ENCODE measurements around the gene STX1A.

The STX1A gene

GRCh38 chr7:73706126-73707044 is 13.1 kb downstream of the STX1A start:
- no peak for DNase-seq

- no peak for DNase-seq
Observed at GRCh38 chr7:73705551-73705920, 13.9 kb downstream of the STX1A start.

- DNase-seq: no peak
Observed at GRCh38 chr7:73704640-73705550, 14.6 kb downstream of the STX1A start.

- peak; percentile 31 to 41 for DNase-seq
Observed at GRCh38 chr7:73703757-73704639, 15.5 kb downstream of the STX1A start.

- no peak for DNase-seq
Observed at GRCh38 chr7:73703225-73703624, 16.2 kb downstream of the STX1A start.

- DNase-seq: no peak
Observed at GRCh38 chr7:73702665-73703064, 16.8 kb downstream of the STX1A start.

GRCh38 chr7:73702226-73702625 is 17.2 kb downstream of the STX1A start:
- DNase-seq: no peak

GRCh38 chr7:73701357-73701995 is 18.0 kb downstream of the STX1A start:
- peak; percentile 34 to 35 for DNase-seq

- DNase-seq: no peak
Observed at GRCh38 chr7:73700581-73701134, 18.8 kb downstream of the STX1A start.

GRCh38 chr7:73700069-73700423 is 19.4 kb downstream of the STX1A start:
- DNase-seq: no peak

- DNase-seq: no peak
Observed at GRCh38 chr7:73699370-73700068, 19.9 kb downstream of the STX1A start.

- DNase-seq: no peak
Observed at GRCh38 chr7:73698410-73698809, 21.1 kb downstream of the STX1A start.

GRCh38 chr7:73696372-73696771 is 23.1 kb downstream of the STX1A start:
- no peak for DNase-seq

GRCh38 chr7:73690646-73691045 is 28.8 kb downstream of the STX1A start:
- DNase-seq: no peak

- DNase-seq: no peak
Observed at GRCh38 chr7:73688288-73688687, 31.2 kb downstream of the STX1A start.

GRCh38 chr7:73685311-73685710 is 34.2 kb downstream of the STX1A start:
- DNase-seq: no peak

GRCh38 chr7:73683788-73684693 is 35.4 kb downstream of the STX1A start:
- no peak for DNase-seq

GRCh38 chr7:73683056-73683787 is 36.2 kb downstream of the STX1A start, which contains the start of the genes BUD23 and DNAJC30:
Gene BUD23, plus strand, starts transcription at chr7:73683597. Its CDS starts 29 bp downstream, at chr7:73683626.
Gene DNAJC30, minus strand, starts transcription at chr7:73683453. Its CDS starts 30 bp downstream, at chr7:73683423.
- DNase-seq: peak; percentile 96

- DNase-seq: no peak
Observed at GRCh38 chr7:73682745-73683055, 36.8 kb downstream of the STX1A start.

All from CD4-positive, alpha-beta T cell treated with Interleukin-4 for 1 hour (primary cell).